ENCODE results near the gene PPP3R1. TPM values are rescaled to one million over a fixed set of nuclear protein-coding genes. Genes with fewer than 3 reads are reported as not detected.
A peak's percentile ranks its signal among the peaks of the same experiment; 100 is the strongest.

PPP3R1 gene
- total RNA-seq, 1 experiment from 2014 or later, result 74.2 TPM

- TF ChIP-seq, protein P1, sequence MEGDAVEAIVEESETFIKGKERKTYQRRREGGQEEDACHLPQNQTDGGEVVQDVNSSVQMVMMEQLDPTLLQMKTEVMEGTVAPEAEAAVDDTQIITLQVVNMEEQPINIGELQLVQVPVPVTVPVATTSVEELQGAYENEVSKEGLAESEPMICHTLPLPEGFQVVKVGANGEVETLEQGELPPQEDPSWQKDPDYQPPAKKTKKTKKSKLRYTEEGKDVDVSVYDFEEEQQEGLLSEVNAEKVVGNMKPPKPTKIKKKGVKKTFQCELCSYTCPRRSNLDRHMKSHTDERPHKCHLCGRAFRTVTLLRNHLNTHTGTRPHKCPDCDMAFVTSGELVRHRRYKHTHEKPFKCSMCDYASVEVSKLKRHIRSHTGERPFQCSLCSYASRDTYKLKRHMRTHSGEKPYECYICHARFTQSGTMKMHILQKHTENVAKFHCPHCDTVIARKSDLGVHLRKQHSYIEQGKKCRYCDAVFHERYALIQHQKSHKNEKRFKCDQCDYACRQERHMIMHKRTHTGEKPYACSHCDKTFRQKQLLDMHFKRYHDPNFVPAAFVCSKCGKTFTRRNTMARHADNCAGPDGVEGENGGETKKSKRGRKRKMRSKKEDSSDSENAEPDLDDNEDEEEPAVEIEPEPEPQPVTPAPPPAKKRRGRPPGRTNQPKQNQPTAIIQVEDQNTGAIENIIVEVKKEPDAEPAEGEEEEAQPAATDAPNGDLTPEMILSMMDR (conservative IDR thresholded peaks at IDR 0.05), result no peak
- Mint-ChIP-seq H3K36me3 (ENCODE audit: insufficient read depth in 1 of 3, low read depth in 3 of 3) (0 out of 7 replicates have a peak, but pooled peaks cover 0 to 5% (median 0%) of the 10 kb centered on the region in 3 experiments), H3K4me1 (peaks cover 35 to 42% of the 10 kb centered on the region in 2 experiments), H3K9me3 (no peaks in the 10 kb centered on the region), H3K4me3 (no peak overlapping the region), H3K27me3 (ENCODE audit: low read depth) (no peaks in the 10 kb centered on the region), H3K27ac (peak overlapping the region in 2 of 3 experiments; percentile 17 to 41; a peak in 2 of 7 replicates)
- Histone ChIP-seq H3K79me1 (ENCODE audit: insufficient read depth, low read depth, low read length, poor library complexity, severe bottlenecking) (peaks cover 7% of the 10 kb centered on the region), H3K9me3 (ENCODE audit: control insufficient read depth, low read depth, low read length) (no peaks in the 10 kb centered on the region), H3K18ac (ENCODE audit: insufficient read length, low read depth, low read length) (no peak overlapping the region), H3K23ac (ENCODE audit: insufficient read length, low read depth, low read length) (no peak overlapping the region), H3K14ac (ENCODE audit: insufficient read depth, low read length) (no peak overlapping the region), H3T11ph (ENCODE audit: low read length) (no peak overlapping the region), H2BK12ac (ENCODE audit: insufficient read length, low read depth, low read length) (no peak overlapping the region), H3K27me3 (ENCODE audit: insufficient read depth, low read length) (no peaks in the 10 kb centered on the region), H3K4ac (ENCODE audit: low read depth, low read length) (no peak overlapping the region), H4K20me1 (ENCODE audit: control insufficient read depth, insufficient read depth, insufficient read length) (no peaks in the 10 kb centered on the region), H3K23me2 (ENCODE audit: insufficient read length, low read depth, low read length, poor library complexity, severe bottlenecking) (no peaks in the 10 kb centered on the region), H4K91ac (ENCODE audit: insufficient read length, low read depth, low read length) (no peak overlapping the region), H2AFZ (ENCODE audit: low read length) (no peak overlapping the region), H3K9ac (ENCODE audit: extremely low read depth, insufficient read length, low read length) (no peak overlapping the region), H2AK5ac (ENCODE audit: insufficient read length, low read length) (no peak overlapping the region), H2BK120ac (ENCODE audit: low read depth, low read length, poor library complexity, severe bottlenecking) (no peak overlapping the region), H3K56ac (ENCODE audit: insufficient read length, low read depth, low read length) (no peak overlapping the region), H3K4me2 (ENCODE audit: insufficient read depth, insufficient read length, low read length) (no peak overlapping the region), H2BK5ac (ENCODE audit: insufficient read length, low read length) (no peak overlapping the region), H3K27ac (ENCODE audit: insufficient read length, low read depth, low read length) (no peak overlapping the region), H3K4me1 (ENCODE audit: insufficient read depth, low read length) (peaks cover 8% of the 10 kb centered on the region), H4K8ac (replicated peaks; ENCODE audit: insufficient read length, low read depth, low read length) (no peak overlapping the region), H2BK20ac (ENCODE audit: low read depth, low read length, poor library complexity, severe bottlenecking) (no peak overlapping the region), H2BK15ac (ENCODE audit: low read depth, low read length) (no peak overlapping the region), H3K79me2 (ENCODE audit: insufficient read depth, low read length) (peaks cover 64% of the 10 kb centered on the region), H4K5ac (ENCODE audit: insufficient read length, low read depth, low read length) (no peak overlapping the region)
- no CpG with 5 or more reads among the region's 4 CpGs for WGBS (ENCODE audit: extremely low coverage, insufficient read length, low lambda C conversion rate)
- DNase-seq, result no peak
Observed at GRCh38 chr2:68240446-68240845, 11.9 kb downstream of the PPP3R1 start.

Measured in H9 (cell line).